B cell (primary cell): ENCODE measurements around the gene BNC2.

Experiments
- EZH2 ChIP-seq: IDR thresholded peaks from 2 replicates; pipeline ENCODE4 v1.6.1; 2012; ENCODE audit warnings: borderline replicate concordance, low read depth, mild to moderate bottlenecking, moderate library complexity, low read length; ENCODE audit not compliant: insufficient read depth, poor library complexity, severe bottlenecking
- TF ChIP-seq, protein P1 (sequence below): fragments of 200-600 bp; IDR thresholded peaks from one replicate; pipeline ENCODE4 v1.8.0; 2022; ENCODE audit warnings: antibody characterized with exemption, mild to moderate bottlenecking

GRCh38 chr9:16705111-16705604 is 165.3 kb downstream of the BNC2 start:
- TF ChIP-seq, protein P1, sequence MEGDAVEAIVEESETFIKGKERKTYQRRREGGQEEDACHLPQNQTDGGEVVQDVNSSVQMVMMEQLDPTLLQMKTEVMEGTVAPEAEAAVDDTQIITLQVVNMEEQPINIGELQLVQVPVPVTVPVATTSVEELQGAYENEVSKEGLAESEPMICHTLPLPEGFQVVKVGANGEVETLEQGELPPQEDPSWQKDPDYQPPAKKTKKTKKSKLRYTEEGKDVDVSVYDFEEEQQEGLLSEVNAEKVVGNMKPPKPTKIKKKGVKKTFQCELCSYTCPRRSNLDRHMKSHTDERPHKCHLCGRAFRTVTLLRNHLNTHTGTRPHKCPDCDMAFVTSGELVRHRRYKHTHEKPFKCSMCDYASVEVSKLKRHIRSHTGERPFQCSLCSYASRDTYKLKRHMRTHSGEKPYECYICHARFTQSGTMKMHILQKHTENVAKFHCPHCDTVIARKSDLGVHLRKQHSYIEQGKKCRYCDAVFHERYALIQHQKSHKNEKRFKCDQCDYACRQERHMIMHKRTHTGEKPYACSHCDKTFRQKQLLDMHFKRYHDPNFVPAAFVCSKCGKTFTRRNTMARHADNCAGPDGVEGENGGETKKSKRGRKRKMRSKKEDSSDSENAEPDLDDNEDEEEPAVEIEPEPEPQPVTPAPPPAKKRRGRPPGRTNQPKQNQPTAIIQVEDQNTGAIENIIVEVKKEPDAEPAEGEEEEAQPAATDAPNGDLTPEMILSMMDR, result no peak
- no peak for TF ChIP-seq EZH2
